GM19372 (cell line): ENCODE data around the gene BBC3.

Experiments used
- ATAC-seq: cut with Tn5 transposase; IDR thresholded peaks from one replicate; pipeline ENCODE4 v1.9.1; 2021; ENCODE audit warnings: mild to moderate bottlenecking, low read depth, moderate library complexity; ENCODE audit not compliant: unreplicated experiment

The BBC3 gene

GRCh38 chr19:47232422-47233211 is 1.6 kb upstream of the BBC3 start:
- no peak for ATAC-seq

DNA sequence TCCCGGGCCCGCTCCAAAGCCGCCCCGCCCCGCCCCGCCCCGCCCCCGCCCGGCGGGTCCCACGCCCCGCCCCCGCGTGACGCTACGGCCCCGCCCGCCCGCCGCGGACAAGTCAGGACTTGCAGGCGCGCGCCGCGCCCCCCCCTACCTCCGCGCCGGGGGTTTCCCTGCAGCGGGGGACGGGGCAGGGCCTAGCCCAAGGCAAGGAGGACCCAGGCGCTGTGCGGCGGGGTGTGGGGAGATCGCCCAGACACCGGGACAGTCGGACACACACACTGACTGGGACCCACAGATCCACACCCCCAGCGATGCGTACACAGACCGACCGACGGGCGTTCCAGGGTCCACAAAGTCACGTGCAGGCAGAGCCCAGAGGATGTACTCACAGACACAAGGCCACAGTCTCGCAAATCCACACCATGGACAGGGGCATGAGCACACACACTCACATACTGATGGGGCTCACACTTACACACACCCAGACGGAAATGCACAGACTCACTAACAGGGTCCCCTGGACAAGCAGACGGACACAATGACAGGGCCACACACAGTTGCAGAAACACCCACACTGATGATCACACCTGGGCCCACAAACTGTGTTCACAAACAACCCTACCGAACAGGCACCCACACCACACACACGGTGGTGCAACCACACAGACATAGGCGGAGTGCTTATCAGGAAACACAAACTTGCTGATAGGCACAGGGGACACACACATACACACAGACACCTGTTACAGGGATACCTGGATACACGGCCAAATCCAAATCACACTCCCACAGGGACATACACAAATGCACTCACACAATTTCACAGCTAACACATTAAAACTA is 436 bp upstream of the BBC3 start:
- no peak for ATAC-seq

DNA sequence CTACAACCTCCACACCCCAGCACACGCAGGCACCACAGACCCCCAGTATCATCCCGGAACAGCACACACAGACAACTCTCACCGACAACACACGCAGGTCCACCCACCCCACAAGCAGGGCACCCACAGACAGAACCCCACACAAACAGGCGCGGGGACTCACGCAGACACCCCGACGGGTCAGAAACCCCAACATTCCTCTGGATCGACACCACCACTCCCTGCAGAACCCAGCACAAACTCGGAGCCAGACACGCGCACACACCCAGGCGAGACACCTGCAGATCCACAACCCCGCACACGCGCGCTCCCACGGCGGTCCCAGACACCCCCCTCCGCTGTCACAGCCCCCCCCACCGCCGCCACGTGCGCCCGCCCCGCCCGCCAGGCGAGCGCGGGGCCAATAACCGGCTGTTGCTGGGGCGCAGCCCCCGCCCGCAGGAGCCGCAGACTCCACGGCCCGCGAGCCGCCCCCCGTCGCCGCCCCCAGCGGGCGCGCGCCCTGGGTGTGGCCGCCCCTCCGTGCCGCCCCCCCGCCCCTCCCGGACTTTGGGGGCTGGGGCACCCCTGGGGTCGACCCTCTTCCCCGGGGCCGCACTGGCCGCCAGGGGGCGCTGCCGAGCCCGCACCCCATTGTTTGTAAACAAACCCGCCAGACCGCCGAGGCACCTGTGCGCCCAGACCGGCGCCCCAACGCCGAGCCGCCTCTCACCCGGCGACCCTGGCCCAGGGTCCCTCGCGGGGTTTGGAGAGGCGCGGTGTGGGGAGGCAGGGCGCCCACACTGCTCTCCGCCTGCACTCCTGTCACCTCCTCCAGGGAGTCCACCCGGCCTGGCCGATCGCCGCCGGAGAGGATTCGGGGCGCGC is 712 bp downstream of the BBC3 start:
- ATAC-seq = no peak

- no peak for ATAC-seq
Observed at GRCh38 chr19:47229676-47230053, 1.3 kb downstream of the BBC3 start.

DNA sequence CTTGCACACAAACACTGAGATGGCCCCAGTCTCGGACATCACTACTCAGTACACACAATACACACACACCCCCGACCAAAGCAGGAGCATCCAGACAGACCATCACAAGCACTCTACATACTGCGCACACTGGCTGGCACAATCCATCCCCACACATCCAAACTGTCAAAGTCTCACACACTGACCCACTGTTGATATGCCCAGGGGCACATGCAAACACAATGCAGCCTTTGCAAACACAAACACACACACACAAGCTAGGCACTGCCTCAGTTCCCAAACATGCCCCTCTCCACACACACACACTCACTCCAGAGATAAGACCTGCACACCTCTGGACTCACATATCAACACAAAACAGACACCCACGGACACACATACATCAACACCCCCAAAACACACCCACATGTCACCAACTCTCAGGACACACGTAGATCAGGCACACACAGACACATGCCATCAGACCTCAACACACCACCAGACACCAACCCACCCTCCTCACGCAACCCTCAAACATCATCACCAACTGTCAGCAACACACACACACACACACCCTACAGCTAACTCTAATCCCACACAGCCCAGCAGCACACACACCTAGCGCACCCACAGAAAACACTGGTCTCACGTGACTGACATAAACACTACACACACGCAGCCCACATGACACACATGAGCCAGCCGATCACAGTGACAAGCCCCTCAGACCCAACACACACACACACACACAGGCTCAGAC is 1.9 kb downstream of the BBC3 start:
- ATAC-seq = no peak

GRCh38 chr19:47228168-47228936 is 2.6 kb downstream of the BBC3 start:
- no peak for ATAC-seq

GRCh38 chr19:47227352-47228167 is 3.4 kb downstream of the BBC3 start:
- ATAC-seq = no peak

- ATAC-seq = peak; percentile 22
Observed at GRCh38 chr19:47226426-47227351, 4.3 kb downstream of the BBC3 start.

GRCh38 chr19:47225746-47226425 is 5.1 kb downstream of the BBC3 start:
- ATAC-seq = peak; percentile 47

DNA sequence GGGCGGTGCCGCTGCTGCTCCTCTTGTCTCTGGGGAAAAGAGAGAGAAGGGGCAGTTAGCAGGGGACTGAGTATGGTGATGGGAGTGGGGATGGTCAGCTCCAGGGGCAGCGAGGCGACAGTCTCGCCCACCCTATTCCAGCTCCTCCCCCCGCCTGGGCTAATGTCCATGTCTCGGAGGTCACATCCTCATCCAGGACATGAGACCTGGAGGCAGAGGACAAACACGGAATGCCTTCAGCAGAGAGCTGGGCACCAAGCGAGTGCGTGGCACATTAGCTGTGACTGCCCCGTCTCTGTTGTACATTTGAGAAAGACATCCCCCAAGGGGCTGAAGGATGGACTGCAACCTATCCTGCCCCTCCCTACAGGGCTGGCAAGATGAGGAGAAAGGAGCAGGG is 9.1 kb downstream of the BBC3 start:
- no peak for ATAC-seq

- no peak for ATAC-seq
Observed at GRCh38 chr19:47221080-47221841, 9.7 kb downstream of the BBC3 start.

DNA sequence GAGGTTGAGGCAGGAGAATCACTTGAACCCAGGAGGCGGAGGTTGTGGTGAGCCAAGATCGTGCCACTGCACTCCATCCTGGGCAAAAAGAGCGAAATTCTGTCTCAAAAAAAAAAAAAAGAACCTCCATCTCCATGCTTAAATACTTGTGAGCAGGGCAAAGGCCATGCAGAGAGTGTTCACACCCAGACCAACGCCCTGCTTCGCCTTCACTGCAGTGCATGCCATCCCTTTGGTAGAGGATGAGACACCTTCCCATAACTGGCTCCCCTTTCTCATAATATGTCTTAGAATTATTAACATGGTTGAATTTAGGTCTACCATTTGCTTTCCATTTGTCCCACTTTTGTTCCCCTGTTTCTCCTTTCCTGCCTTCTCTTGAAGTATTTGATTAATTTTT is 15.4 kb downstream of the BBC3 start:
- no peak for ATAC-seq

DNA sequence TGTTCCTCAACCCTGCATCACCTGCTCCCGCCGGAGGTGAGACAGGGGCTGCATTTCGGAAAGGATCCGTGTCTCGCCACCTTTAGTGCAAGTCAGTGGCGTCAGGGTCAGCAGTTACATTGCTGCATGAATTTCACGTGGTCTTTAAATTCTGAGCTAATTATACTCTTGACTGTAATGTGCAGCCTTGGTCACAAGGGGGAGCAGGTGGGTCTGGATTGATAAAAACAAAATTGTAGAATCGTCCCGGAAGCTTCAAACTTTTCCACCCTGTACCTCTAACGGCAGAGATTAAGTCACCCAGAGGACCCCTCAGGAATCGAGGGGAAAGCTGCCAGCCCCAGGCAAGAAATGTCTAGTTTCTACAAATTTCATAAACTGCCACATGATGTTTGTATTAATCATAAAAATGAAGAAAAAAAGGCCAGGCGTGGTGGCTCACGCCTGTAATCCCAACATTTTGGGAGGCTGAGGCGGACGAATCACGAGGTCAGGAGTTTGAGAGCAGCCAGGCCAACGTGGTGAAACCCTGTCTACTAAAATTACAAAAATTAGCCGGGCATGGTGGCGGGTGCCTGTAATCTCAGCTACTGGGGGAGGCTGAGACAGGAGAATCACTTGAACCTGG is 20.2 kb downstream of the BBC3 start:
- no peak for ATAC-seq

DNA sequence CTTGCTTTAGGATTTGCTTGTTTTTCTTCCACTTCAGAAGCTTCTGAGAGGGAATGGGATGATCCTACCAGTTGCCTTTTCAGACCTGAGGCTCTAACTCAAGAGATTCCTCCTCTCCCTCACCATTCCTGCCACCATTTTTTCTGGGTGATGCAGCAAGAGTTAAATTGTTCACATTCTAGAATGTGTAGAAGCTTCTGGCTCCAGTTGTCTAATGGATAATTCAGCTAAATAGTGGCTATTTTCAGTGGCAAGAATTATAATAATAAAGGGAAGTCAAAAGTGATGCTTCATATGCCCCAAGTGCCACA is 20.9 kb downstream of the BBC3 start:
- no peak for ATAC-seq

GRCh38 chr19:47209319-47210179 is 21.4 kb downstream of the BBC3 start:
- ATAC-seq = no peak
